Liver (tissue), 9 donors: ENCODE data around the gene DSTYK. TPM values are rescaled to one million over a fixed set of nuclear protein-coding genes. Genes with fewer than 3 reads are reported as not detected.

Source experiments
- DNase-seq: peaks from one replicate; pipeline ENCODE4 v3.0.0-alpha.2; 2017; ENCODE audit warnings: low spot score
- H3K27ac ChIP-seq, 2 donors: one replicate each; pipeline ENCODE4 v1.7.0; 2013; ENCODE audit warnings: inconsistent platforms in 2 of 2, low read length in 2 of 2, control low read depth in 1 of 2, low read depth in 1 of 2, mild to moderate bottlenecking in 1 of 2
- H3K27me3 ChIP-seq, 4 donors: one replicate each; pipeline versions ENCODE4 v1.6.1 to v1.7.0; 2013; ENCODE audit warnings: low read length in 3 of 4, inconsistent platforms in 1 of 4, mild to moderate bottlenecking in 1 of 4, moderate library complexity in 1 of 4; ENCODE audit not compliant: control insufficient read depth in 4 of 4, insufficient read depth in 4 of 4
- H3K36me3 ChIP-seq, 4 donors: one replicate each; pipeline versions ENCODE4 v1.6.1 to v1.7.0; 2013; ENCODE audit warnings: low read length in 3 of 4, mild to moderate bottlenecking in 3 of 4, low read depth in 1 of 4, moderate library complexity in 1 of 4; ENCODE audit not compliant: control insufficient read depth in 4 of 4, insufficient read depth in 3 of 4
- H3K4me1 ChIP-seq, 4 donors: one replicate each; pipeline versions ENCODE4 v1.6.1 to v1.7.0; 2013; ENCODE audit warnings: low read length in 3 of 4, mild to moderate bottlenecking in 3 of 4, moderate library complexity in 1 of 4; ENCODE audit not compliant: control insufficient read depth in 4 of 4, insufficient read depth in 4 of 4
- H3K4me3 ChIP-seq, 3 donors: one replicate each; pipeline versions ENCODE4 v1.6.1 to v1.7.0; 2013; ENCODE audit warnings: low read length in 3 of 3, control low read depth in 1 of 3, low read depth in 1 of 3, mild to moderate bottlenecking in 1 of 3
- H3K9ac ChIP-seq, 2 donors: one replicate each; pipeline ENCODE4 v1.7.0; 2013; ENCODE audit warnings: low read length in 2 of 2, mild to moderate bottlenecking in 2 of 2, moderate library complexity in 2 of 2, control low read depth in 1 of 2, low read depth in 1 of 2
- H3K9me3 ChIP-seq, 4 donors: one replicate each; pipeline versions ENCODE4 v1.6.1 to v1.7.0; 2013; ENCODE audit warnings: low read length in 3 of 4; ENCODE audit not compliant: control insufficient read depth in 4 of 4
- FOXA1 ChIP-seq: IDR thresholded peaks from 2 replicates; pipeline ENCODE4 v1.6.1; 2016; ENCODE audit warnings: antibody characterized with exemption
- GABPA ChIP-seq, 2 donors: IDR thresholded peaks in 1 of 2; conservative IDR thresholded peaks in 1 of 2; 2 replicates each; pipeline ENCODE4 v1.6.1; 2016; ENCODE audit warnings: antibody characterized with exemption in 2 of 2, mild to moderate bottlenecking in 1 of 2, moderate library complexity in 1 of 2
- HNF4A ChIP-seq, 2 donors: conservative IDR thresholded peaks; 2 replicates each; pipeline ENCODE4 v1.6.1; 2016; ENCODE audit warnings: antibody characterized with exemption in 2 of 2, mild to moderate bottlenecking in 2 of 2
- HNF4G ChIP-seq: IDR thresholded peaks from 2 replicates; pipeline ENCODE4 v1.6.1; 2016; ENCODE audit warnings: antibody characterized with exemption
- NR2F2 ChIP-seq: IDR thresholded peaks from 2 replicates; pipeline ENCODE4 v1.6.1; 2016; ENCODE audit warnings: antibody characterized with exemption
- RAD21 ChIP-seq, 2 donors: IDR thresholded peaks; 2 replicates each; pipeline ENCODE4 v1.6.1; 2016; ENCODE audit warnings: antibody characterized with exemption in 2 of 2, mild to moderate bottlenecking in 2 of 2
- REST ChIP-seq: IDR thresholded peaks from 2 replicates; pipeline ENCODE4 v1.6.1; 2016; ENCODE audit warnings: antibody characterized with exemption, mild to moderate bottlenecking
- YY1 ChIP-seq: IDR thresholded peaks from 2 replicates; pipeline ENCODE4 v1.6.1; 2016; ENCODE audit warnings: antibody characterized with exemption, mild to moderate bottlenecking
- WGBS: extraction: QIAGEN DNeasy Blood & Tissue Kit; methylation state at CpG from one replicate; pipeline ENCODE4 v1.1.7; 2013; 5-methylcytosine and 5-hydroxymethylcytosine counted together
- polyA plus RNA-seq, 2 donors: library from polyadenylated mRNA; stranded (reverse) in 1 of 2; unstranded in 1 of 2; fragments of 200-250 nt in 1 of 2; fragments of >200 nt in 1 of 2; fragmentation: Nextera tagmentation in 1 of 2; extraction: Ambion mirVana in 1 of 2; gene quantifications; one replicate each; pipeline versions ENCODE4 v1.2.1 to v1.2.3, GENCODE V29; 2013 to 2015
- total RNA-seq, 2 donors: library from RNA; depleted of rRNA; stranded (reverse); fragments of >200 nt; gene quantifications; one replicate each; pipeline ENCODE4 v1.2.3, GENCODE V29; 2014
- TF ChIP-seq, protein P1 (sequence below): fragments of 150-350 bp; IDR thresholded peaks from 2 replicates; pipeline ENCODE4 v1.5.1; 2017; ENCODE audit warnings: improper control_type of control experiment, low read depth, low read length; ENCODE audit not compliant: missing input control
- TF ChIP-seq, protein P2 (sequence below): IDR thresholded peaks from 2 replicates; pipeline ENCODE4 v1.6.1; 2016; ENCODE audit warnings: antibody characterized with exemption
- TF ChIP-seq, protein P3 (sequence below): IDR thresholded peaks from 2 replicates; pipeline ENCODE4 v1.6.1; 2016; ENCODE audit warnings: antibody characterized with exemption
- TF ChIP-seq, protein P4 (sequence below): IDR thresholded peaks from 2 replicates; pipeline ENCODE4 v1.6.1; 2016; ENCODE audit warnings: antibody characterized with exemption
- donor health status: healthy.
- donor health status: healthy.
- donor health status: healthy.
- donor health status: healthy.
- donor health status: healthy.

The DSTYK gene
- total and polyA plus RNA-seq, 4 donors, result 1.5 to 9.9 (median 3.0) TPM

- Histone ChIP-seq H3K4me3 (no peak overlapping the region), H3K36me3 (no peaks in the 10 kb centered on the region), H3K9me3 (no peaks in the 10 kb centered on the region), H3K27me3 (no peaks in the 10 kb centered on the region), H3K9ac (no peak overlapping the region), H3K27ac (no peak overlapping the region), H3K4me1 (peaks cover 0 to 25% (median 18%) of the 10 kb centered on the region in 4 donors)
- TF ChIP-seq, protein P1, sequence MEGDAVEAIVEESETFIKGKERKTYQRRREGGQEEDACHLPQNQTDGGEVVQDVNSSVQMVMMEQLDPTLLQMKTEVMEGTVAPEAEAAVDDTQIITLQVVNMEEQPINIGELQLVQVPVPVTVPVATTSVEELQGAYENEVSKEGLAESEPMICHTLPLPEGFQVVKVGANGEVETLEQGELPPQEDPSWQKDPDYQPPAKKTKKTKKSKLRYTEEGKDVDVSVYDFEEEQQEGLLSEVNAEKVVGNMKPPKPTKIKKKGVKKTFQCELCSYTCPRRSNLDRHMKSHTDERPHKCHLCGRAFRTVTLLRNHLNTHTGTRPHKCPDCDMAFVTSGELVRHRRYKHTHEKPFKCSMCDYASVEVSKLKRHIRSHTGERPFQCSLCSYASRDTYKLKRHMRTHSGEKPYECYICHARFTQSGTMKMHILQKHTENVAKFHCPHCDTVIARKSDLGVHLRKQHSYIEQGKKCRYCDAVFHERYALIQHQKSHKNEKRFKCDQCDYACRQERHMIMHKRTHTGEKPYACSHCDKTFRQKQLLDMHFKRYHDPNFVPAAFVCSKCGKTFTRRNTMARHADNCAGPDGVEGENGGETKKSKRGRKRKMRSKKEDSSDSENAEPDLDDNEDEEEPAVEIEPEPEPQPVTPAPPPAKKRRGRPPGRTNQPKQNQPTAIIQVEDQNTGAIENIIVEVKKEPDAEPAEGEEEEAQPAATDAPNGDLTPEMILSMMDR, result no peak
- no peak for TF ChIP-seq REST
- TF ChIP-seq YY1, result no peak
- no peak for TF ChIP-seq GABPA (IDR thresholded peaks at IDR 0.05 in 1 of 2, conservative IDR thresholded peaks at IDR 0.05 in 1 of 2)
- TF ChIP-seq, protein P2, sequence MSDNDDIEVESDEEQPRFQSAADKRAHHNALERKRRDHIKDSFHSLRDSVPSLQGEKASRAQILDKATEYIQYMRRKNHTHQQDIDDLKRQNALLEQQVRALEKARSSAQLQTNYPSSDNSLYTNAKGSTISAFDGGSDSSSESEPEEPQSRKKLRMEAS, result no peak
- TF ChIP-seq, protein P3, sequence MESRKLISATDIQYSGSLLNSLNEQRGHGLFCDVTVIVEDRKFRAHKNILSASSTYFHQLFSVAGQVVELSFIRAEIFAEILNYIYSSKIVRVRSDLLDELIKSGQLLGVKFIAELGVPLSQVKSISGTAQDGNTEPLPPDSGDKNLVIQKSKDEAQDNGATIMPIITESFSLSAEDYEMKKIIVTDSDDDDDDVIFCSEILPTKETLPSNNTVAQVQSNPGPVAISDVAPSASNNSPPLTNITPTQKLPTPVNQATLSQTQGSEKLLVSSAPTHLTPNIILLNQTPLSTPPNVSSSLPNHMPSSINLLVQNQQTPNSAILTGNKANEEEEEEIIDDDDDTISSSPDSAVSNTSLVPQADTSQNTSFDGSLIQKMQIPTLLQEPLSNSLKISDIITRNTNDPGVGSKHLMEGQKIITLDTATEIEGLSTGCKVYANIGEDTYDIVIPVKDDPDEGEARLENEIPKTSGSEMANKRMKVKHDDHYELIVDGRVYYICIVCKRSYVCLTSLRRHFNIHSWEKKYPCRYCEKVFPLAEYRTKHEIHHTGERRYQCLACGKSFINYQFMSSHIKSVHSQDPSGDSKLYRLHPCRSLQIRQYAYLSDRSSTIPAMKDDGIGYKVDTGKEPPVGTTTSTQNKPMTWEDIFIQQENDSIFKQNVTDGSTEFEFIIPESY, result no peak
- TF ChIP-seq FOXA1, result no peak
- no peak for TF ChIP-seq HNF4A (conservative IDR thresholded peaks at IDR 0.05)
- DNase-seq, result no peak
These were observed 13.2 kb upstream of the DSTYK start for GRCh38 chr1:205224736-205225135.

- 71% methylated on average over 2 of the region's 2 CpGs for WGBS
- H3K4me3 ChIP-seq, result no peak overlapping the region
- TF ChIP-seq, protein P4, sequence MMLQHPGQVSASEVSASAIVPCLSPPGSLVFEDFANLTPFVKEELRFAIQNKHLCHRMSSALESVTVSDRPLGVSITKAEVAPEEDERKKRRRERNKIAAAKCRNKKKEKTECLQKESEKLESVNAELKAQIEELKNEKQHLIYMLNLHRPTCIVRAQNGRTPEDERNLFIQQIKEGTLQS, result no peak
- TF ChIP-seq GABPA (IDR thresholded peaks at IDR 0.05 in 1 of 2, conservative IDR thresholded peaks at IDR 0.05 in 1 of 2), result no peak
- TF ChIP-seq, protein P1, result no peak
- TF ChIP-seq FOXA1, result no peak
- TF ChIP-seq HNF4G, result no peak
- TF ChIP-seq REST, result no peak
- TF ChIP-seq, protein P2, result no peak
- no peak for TF ChIP-seq RAD21 (IDR thresholded peaks at IDR 0.05)
- no peak for TF ChIP-seq YY1
- no peak for TF ChIP-seq NR2F2
- no peaks in the 10 kb centered on the region for H3K9me3 ChIP-seq
- no peak overlapping the region for H3K9ac ChIP-seq
- no peak for DNase-seq
- no peak overlapping the region for H3K27ac ChIP-seq
- no peaks in the 10 kb centered on the region for H3K36me3 ChIP-seq
- no peaks in the 10 kb centered on the region for H3K4me1 ChIP-seq
- H3K27me3 ChIP-seq, result no peaks in the 10 kb centered on the region
These were observed 8.9 kb upstream of the DSTYK start for GRCh38 chr1:205220421-205220820.
